Measurements from ENCODE around the gene ERCC1. TPM values are rescaled to one million over a fixed set of nuclear protein-coding genes. Genes with fewer than 3 reads are reported as not detected.
A peak's percentile ranks its signal among the peaks of the same experiment; 100 is the strongest.

Gene ERCC1
- total RNA-seq, 1 donor from 2014 or later = 67.1 TPM

- TF ChIP-seq CTCF (IDR thresholded peaks at IDR 0.05; ENCODE audit: insufficient read depth, low read length, poor library complexity, severe bottlenecking) = no peak
- DNase-seq (ENCODE audit: low read depth) = no peak
- Histone ChIP-seq H3K27me3 (ENCODE audit: control insufficient read depth, insufficient read depth, low read length) (no peaks in the 10 kb centered on the region), H3K4me3 (ENCODE audit: low read depth, low read length) (no peak overlapping the region), H3K36me3 (ENCODE audit: control insufficient read depth, insufficient read depth, low read length) (no peaks in the 10 kb centered on the region)
These were observed 28.2 kb upstream of the ERCC1 start for GRCh38 chr19:45451850-45452387.

- Histone ChIP-seq H3K27me3 (ENCODE audit: control insufficient read depth, insufficient read depth, low read length) (no peaks in the 10 kb centered on the region), H3K4me3 (ENCODE audit: low read depth, low read length) (peak overlapping the region; percentile 86), H3K36me3 (ENCODE audit: control insufficient read depth, insufficient read depth, low read length) (no peaks in the 10 kb centered on the region)
- no peak for DNase-seq (ENCODE audit: low read depth)
- no peak for TF ChIP-seq CTCF (IDR thresholded peaks at IDR 0.05; ENCODE audit: insufficient read depth, low read length, poor library complexity, severe bottlenecking)
These were observed 27.6 kb upstream of the ERCC1 start for GRCh38 chr19:45451131-45451849.

GRCh38 chr19:45450012-45450333 lies 26.3 kb upstream of the ERCC1 start:
- no peak for TF ChIP-seq CTCF (IDR thresholded peaks at IDR 0.05; ENCODE audit: insufficient read depth, low read length, poor library complexity, severe bottlenecking)

GRCh38 chr19:45448887-45449299 lies 25.2 kb upstream of the ERCC1 start:
- no peak for TF ChIP-seq CTCF (IDR thresholded peaks at IDR 0.05; ENCODE audit: insufficient read depth, low read length, poor library complexity, severe bottlenecking)
- no peaks in the 10 kb centered on the region for H3K36me3 ChIP-seq (ENCODE audit: control insufficient read depth, insufficient read depth, low read length)
- no peak overlapping the region for H3K4me3 ChIP-seq (ENCODE audit: low read depth, low read length)
- DNase-seq (ENCODE audit: low read depth) = no peak
- no peaks in the 10 kb centered on the region for H3K27me3 ChIP-seq (ENCODE audit: control insufficient read depth, insufficient read depth, low read length)

More at GRCh38 chr19:45450012-45450333, 26.3 kb upstream of the ERCC1 start:
- DNase-seq (ENCODE audit: low read depth) = no peak
- no peaks in the 10 kb centered on the region for H3K27me3 ChIP-seq (ENCODE audit: control insufficient read depth, insufficient read depth, low read length)
- no peaks in the 10 kb centered on the region for H3K36me3 ChIP-seq (ENCODE audit: control insufficient read depth, insufficient read depth, low read length)
- H3K4me3 ChIP-seq (ENCODE audit: low read depth, low read length) = peak overlapping the region; percentile 86

- no peak for TF ChIP-seq CTCF (IDR thresholded peaks at IDR 0.05; ENCODE audit: insufficient read depth, low read length, poor library complexity, severe bottlenecking)
- DNase-seq (ENCODE audit: low read depth) = no peak
- Histone ChIP-seq H3K36me3 (ENCODE audit: control insufficient read depth, insufficient read depth, low read length) (no peaks in the 10 kb centered on the region), H3K27me3 (ENCODE audit: control insufficient read depth, insufficient read depth, low read length) (no peaks in the 10 kb centered on the region), H3K4me3 (ENCODE audit: low read depth, low read length) (no peak overlapping the region)
These were observed 24.7 kb upstream of the ERCC1 start for GRCh38 chr19:45448425-45448756.

- Histone ChIP-seq H3K4me3 (ENCODE audit: low read depth, low read length) (no peak overlapping the region), H3K27me3 (ENCODE audit: control insufficient read depth, insufficient read depth, low read length) (no peaks in the 10 kb centered on the region), H3K36me3 (ENCODE audit: control insufficient read depth, insufficient read depth, low read length) (no peaks in the 10 kb centered on the region)
- TF ChIP-seq CTCF (IDR thresholded peaks at IDR 0.05; ENCODE audit: insufficient read depth, low read length, poor library complexity, severe bottlenecking) = no peak
- no peak for DNase-seq (ENCODE audit: low read depth)
These were observed 23.2 kb upstream of the ERCC1 start for GRCh38 chr19:45446944-45447343.

Data from kidney epithelial cell (primary cell).